GOT3 (cell line): ENCODE measurements around the gene ZNF609.

Experiments
- DNase-seq: peaks from one replicate; lab custom pipeline; 2025; ENCODE audit warnings: mixed read lengths; lab: John Stamatoyannopoulos, UW

ZNF609 gene

DNA sequence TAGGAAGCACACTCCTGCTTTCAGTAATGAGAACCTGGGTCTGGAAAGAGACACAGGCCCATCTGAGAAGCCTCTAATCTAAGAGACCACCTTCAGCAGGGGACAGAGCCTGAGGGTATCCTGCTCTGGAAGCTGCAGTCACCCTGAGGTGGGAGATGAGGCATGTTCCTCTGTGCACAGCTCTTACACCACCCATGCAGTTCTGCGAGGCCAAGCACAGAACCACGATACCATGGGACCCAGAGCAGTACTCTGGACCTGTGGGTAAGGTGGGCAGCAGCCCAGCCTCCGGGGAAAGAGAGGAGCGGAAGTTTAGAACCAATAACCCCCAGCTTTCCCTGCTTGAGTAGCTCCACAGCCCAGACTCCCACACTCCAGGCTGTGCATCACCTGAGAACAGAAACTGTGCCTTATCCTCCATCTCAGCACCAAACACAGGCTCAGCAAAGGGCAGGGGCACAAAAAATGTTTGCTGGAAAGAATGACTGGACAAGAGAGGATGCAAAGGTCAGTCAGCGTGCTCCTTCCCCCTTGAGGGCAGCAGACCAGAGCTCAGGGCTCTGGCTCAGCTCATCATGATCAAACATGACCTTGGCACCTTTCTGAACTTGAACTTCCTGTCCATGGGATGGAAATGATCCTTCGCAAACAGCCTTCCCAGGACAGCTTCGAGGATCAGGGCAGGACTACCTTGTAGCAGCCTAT, 271.9 kb downstream of the ZNF609 start:
- DNase-seq: no peak
